Right lobe of liver (tissue), 6 donors: ENCODE measurements around the gene RBL2. TPM values are rescaled to one million over a fixed set of nuclear protein-coding genes. Genes with fewer than 3 reads are reported as not detected.
A peak's percentile ranks its signal among the peaks of the same experiment; 100 is the strongest.
"Not testable (repeated sequence)": the region's sequence is repeated elsewhere in the genome, so short reads cannot be mapped to it uniquely, and the experiment has no call there.

Experiments used
- ATAC-seq, 4 donors: fragments of 200-7000 bp; cut with Tn5 transposase; one replicate each; pipeline ENCODE4 v1.9.1; 2020; ENCODE audit warnings: mild to moderate bottlenecking in 4 of 4, moderate library complexity in 4 of 4
- DNase-seq, 3 donors: peaks; one replicate each; pipeline ENCODE4 v3.0.0-alpha.2; 2020
- H3K27ac ChIP-seq, 3 donors: fragments of 200-600 bp; one replicate each; pipeline ENCODE4 v1.8.0; 2022
- H3K27me3 ChIP-seq, 2 donors: fragments of 200-600 bp; one replicate each; pipeline ENCODE4 v1.8.0; 2022
- H3K36me3 ChIP-seq, 4 donors: fragments of 200-600 bp; sonication (generic) in 1 of 4; one replicate each; pipeline versions ENCODE4 v1.5.1 to v1.8.0; 2017 to 2022; ENCODE audit warnings: control low read depth in 1 of 4
- H3K4me1 ChIP-seq, 4 donors: fragments of 200-600 bp; sonication (generic) in 1 of 4; one replicate each; pipeline versions ENCODE4 v1.5.1 to v1.8.0; 2017 to 2022; ENCODE audit warnings: control low read depth in 1 of 4
- H3K4me3 ChIP-seq, 3 donors: fragments of 200-600 bp; one replicate each; pipeline ENCODE4 v1.8.0; 2022
- H3K9me3 ChIP-seq, 4 donors: fragments of 200-600 bp; sonication (generic) in 1 of 4; one replicate each; pipeline versions ENCODE4 v1.5.1 to v1.8.0; 2017 to 2022; ENCODE audit warnings: control low read depth in 1 of 4
- CTCF ChIP-seq, 4 donors: fragments of 200-600 bp in 3 of 4; fragments of 450-650 bp in 1 of 4; IDR thresholded peaks; one replicate each; pipeline versions ENCODE4 v1.5.1 to v1.8.0; 2016 to 2022; ENCODE audit warnings: antibody characterized with exemption in 4 of 4, mild to moderate bottlenecking in 2 of 4
- POLR2A ChIP-seq: fragments of 450-650 bp; IDR thresholded peaks from one replicate; pipeline ENCODE4 v1.6.1; 2017; ENCODE audit warnings: antibody characterized with exemption, mild to moderate bottlenecking
- WGBS: methylation state at CpG from one replicate; pipeline ENCODE4 v1.1.6; 2018; ENCODE audit warnings: low coverage, low lambda C conversion rate; ENCODE audit not compliant: insufficient coverage; ENCODE audit errors: missing lambda C conversion rate; 5-methylcytosine and 5-hydroxymethylcytosine counted together
- intact Hi-C, 2 donors: fragments of 100-400 bp; cut with DNase I; formaldehyde crosslinking; loops; one replicate each; pipeline versions ENCODE4 v1.11.2 to v1.14.1; 2022
- total RNA-seq, 6 experiments: library from RNA; depleted of rRNA in 2 of 6; stranded (reverse); fragments of >200 nt in 2 of 6; fragmentation: NEBNext Ultra II Directional in 3 of 6; extraction: Animal tissue kit (Norgen Biotek cat#: 25700) in 3 of 6; gene quantifications; one replicate each; pipeline versions ENCODE4 v1.1.0 to v1.2.4, GENCODE V29; 2016 to 2023
- donor health status: DM: no; HTN: yes; CAD: no.
- donor health status: DM: no; HTN: no; CAD: no.
- donor health status: DM: no; HTN: no; CAD: no.
- donor health status: DM: no; HTN: yes; CAD: no.
- donor health status: DM: no; HTN: yes; CAD: no.

RBL2 gene
- total RNA-seq, 6 experiments from 2014 or later = 26.3 to 63.1 (median 38.8) TPM

- TF ChIP-seq POLR2A = peak; percentile 81
- TF ChIP-seq CTCF (IDR thresholded peaks at IDR 0.05) = peak in 3 of 4 donors; percentile 10 to 34 (median 11)
- Histone ChIP-seq H3K27me3 (no peaks in the 10 kb centered on the region), H3K27ac (peak overlapping the region; percentile 64 to 96 (median 96)), H3K4me1 (peaks cover 0 to 37% (median 18%) of the 10 kb centered on the region in 4 donors), H3K9me3 (no peaks in the 10 kb centered on the region), H3K4me3 (peak overlapping the region in 2 of 3 donors; percentile 25 to 32), H3K36me3 (no peaks in the 10 kb centered on the region)
- DNase-seq (peak; percentile 73 to 94 (median 92)), ATAC-seq (peak; percentile 74 to 83 (median 78))
- 65% methylated on average over 2 of the region's 12 CpGs for WGBS
- intact Hi-C loops = no loop called here
Measured at GRCh38 chr16:53511403-53512280, 77.4 kb downstream of the RBL2 start.

- peaks cover 0 to 37% (median 18%) of the 10 kb centered on the region in 4 donors for H3K4me1 ChIP-seq
- H3K27ac ChIP-seq = peak overlapping the region in 2 of 3 donors; percentile 96
- H3K36me3 ChIP-seq, DNase-seq, H3K27me3 ChIP-seq, H3K9me3 ChIP-seq, intact Hi-C loops, ATAC-seq, H3K4me3 ChIP-seq: not testable (repeated sequence)
- 27% methylated on average over 1 of the region's 1 CpG for WGBS
Measured at GRCh38 chr16:53512795-53513194, 78.5 kb downstream of the RBL2 start.

- no peaks in the 10 kb centered on the region for H3K9me3 ChIP-seq
- peaks cover 0 to 25% (median 11%) of the 10 kb centered on the region in 4 donors for H3K4me1 ChIP-seq
- H3K27ac ChIP-seq = peak overlapping the region in 1 of 3 donors; percentile 41
- intact Hi-C loops = no loop called here
- no peak overlapping the region for H3K4me3 ChIP-seq
- no peaks in the 10 kb centered on the region for H3K27me3 ChIP-seq
- TF ChIP-seq CTCF (IDR thresholded peaks at IDR 0.05) (no peak), POLR2A (no peak)
- DNase-seq (no peak), ATAC-seq (peak; percentile 4 to 38 (median 17))
- 58% methylated on average over 5 of the region's 6 CpGs for WGBS
- H3K36me3 ChIP-seq = no peaks in the 10 kb centered on the region
Measured at GRCh38 chr16:53515259-53515658, 81.0 kb downstream of the RBL2 start.

- no peaks in the 10 kb centered on the region for H3K27me3 ChIP-seq
- TF ChIP-seq POLR2A (no peak), CTCF (IDR thresholded peaks at IDR 0.05) (no peak)
- DNase-seq = no peak
- no peaks in the 10 kb centered on the region for H3K9me3 ChIP-seq
- no peak for ATAC-seq
- no peak overlapping the region for H3K4me3 ChIP-seq
- intact Hi-C loops = no loop called here
- H3K36me3 ChIP-seq = no peaks in the 10 kb centered on the region
- H3K27ac ChIP-seq = peak overlapping the region in 2 of 3 donors; percentile 15 to 23
- peaks cover 0 to 20% (median 8%) of the 10 kb centered on the region in 4 donors for H3K4me1 ChIP-seq
- 90% methylated on average over 2 of the region's 2 CpGs for WGBS
Measured at GRCh38 chr16:53515811-53516210, 81.5 kb downstream of the RBL2 start.

- DNase-seq (no peak), ATAC-seq (no peak)
- H3K27ac ChIP-seq = peak overlapping the region in 1 of 3 donors; percentile 43
- H3K4me3 ChIP-seq = no peak overlapping the region
- no peaks in the 10 kb centered on the region for H3K9me3 ChIP-seq
- intact Hi-C loops = no loop called here
- H3K4me1 ChIP-seq = peaks cover 0 to 3% (median 0%) of the 10 kb centered on the region in 4 donors
- H3K27me3 ChIP-seq = no peaks in the 10 kb centered on the region
- H3K36me3 ChIP-seq = no peaks in the 10 kb centered on the region
- TF ChIP-seq POLR2A (no peak), CTCF (IDR thresholded peaks at IDR 0.05) (no peak)
- WGBS = 98% methylated on average over 4 of the region's 4 CpGs
Measured at GRCh38 chr16:53517851-53518250, 83.6 kb downstream of the RBL2 start.
